GM18526 (cell line): ENCODE results near the gene ACY1.

Experiments
- POLR2A ChIP-seq: IDR thresholded peaks from 3 replicates; pipeline ENCODE4 v1.6.1; 2011; ENCODE audit not compliant: insufficient read length; ENCODE audit errors: extremely low read depth

Gene ACY1

GRCh38 chr3:51943451-51944391, 39.6 kb upstream of the ACY1 start:
- TF ChIP-seq POLR2A: no peak

GRCh38 chr3:51944451-51945021, 38.8 kb upstream of the ACY1 start:
- no peak for TF ChIP-seq POLR2A

GRCh38 chr3:51945031-51945840, 38.1 kb upstream of the ACY1 start:
- TF ChIP-seq POLR2A: no peak

- TF ChIP-seq POLR2A: no peak
Observed at GRCh38 chr3:51945926-51946705, 37.2 kb upstream of the ACY1 start.

- TF ChIP-seq POLR2A: no peak
Observed at GRCh38 chr3:51946796-51947195, 36.5 kb upstream of the ACY1 start.

- TF ChIP-seq POLR2A: no peak
Observed at GRCh38 chr3:51947215-51947900, 36.0 kb upstream of the ACY1 start.

GRCh38 chr3:51948016-51948580, 35.2 kb upstream of the ACY1 start:
- no peak for TF ChIP-seq POLR2A

GRCh38 chr3:51949121-51949520, 34.2 kb upstream of the ACY1 start:
- TF ChIP-seq POLR2A: no peak

GRCh38 chr3:51950899-51951298, 32.4 kb upstream of the ACY1 start:
- no peak for TF ChIP-seq POLR2A

- TF ChIP-seq POLR2A: no peak
Observed at GRCh38 chr3:51953445-51953844, 29.9 kb upstream of the ACY1 start.

GRCh38 chr3:51954105-51954504, 29.2 kb upstream of the ACY1 start:
- TF ChIP-seq POLR2A: no peak

GRCh38 chr3:51954713-51955112, 28.6 kb upstream of the ACY1 start:
- no peak for TF ChIP-seq POLR2A

- TF ChIP-seq POLR2A: no peak
Observed at GRCh38 chr3:51955175-51955892, 28.0 kb upstream of the ACY1 start, which contains the start of gene GPR62. Gene GPR62 (plus strand): TSS chr3:51955381. CDS start chr3:51955653, 272 bp downstream.
